Stimulated activated CD4-positive, alpha-beta T cell treated with anti-CD3 and anti-CD28 coated beads, Interleukin-12 subunit alpha, Interleukin-12 subunit beta, amount 100 ng/mL, for 48 hours (primary cell): Measurements from ENCODE around the gene FBXL2.
"Not testable (repeated sequence)": the region's sequence is repeated elsewhere in the genome, so short reads cannot be mapped to it uniquely, and the experiment has no call there.

Experiments used
- DNase-seq, 3 donors: peaks; one replicate each; pipeline ENCODE4 v3.0.0-alpha.2; 2020; ENCODE audit warnings: low read depth in 2 of 3, low spot score in 1 of 3

Gene FBXL2

GRCh38 chr3:33426630-33427317 lies 149.5 kb downstream of the FBXL2 start:
- no peak for DNase-seq

GRCh38 chr3:33428734-33429133 lies 151.5 kb downstream of the FBXL2 start:
- no peak for DNase-seq

- DNase-seq = not testable (repeated sequence)
Measured at GRCh38 chr3:33429306-33429705, 152.1 kb downstream of the FBXL2 start.

GRCh38 chr3:33430061-33430460 lies 152.8 kb downstream of the FBXL2 start:
- DNase-seq = no peak

- DNase-seq = no peak
Measured at GRCh38 chr3:33430571-33430970, 153.3 kb downstream of the FBXL2 start.

- no peak for DNase-seq
Measured at GRCh38 chr3:33433843-33434242, 156.6 kb downstream of the FBXL2 start.
